Heart left ventricle (tissue), 16 donors: Measurements from ENCODE around the gene IFT74. TPM values are rescaled to one million over a fixed set of nuclear protein-coding genes. Genes with fewer than 3 reads are reported as not detected.
A peak's percentile ranks its signal among the peaks of the same experiment; 100 is the strongest.

ENCODE experiments used
- ATAC-seq, 4 donors: fragments of 200-7000 bp; cut with Tn5 transposase; one replicate each; pipeline ENCODE4 v1.9.1; 2020 to 2022; ENCODE audit warnings: moderate library complexity in 4 of 4, mild to moderate bottlenecking in 3 of 4, moderate number of reproducible peaks in 1 of 4
- DNase-seq, 5 donors: peaks; one replicate each; pipeline ENCODE4 v3.0.0-alpha.2; 2020
- H3K27ac ChIP-seq, 12 donors: fragments of 200-600 bp; sonication (generic) in 4 of 12; one replicate each; pipeline versions ENCODE4 v1.5.0 to v1.8.0; 2016 to 2022; ENCODE audit warnings: mild to moderate bottlenecking in 2 of 12
- H3K27me3 ChIP-seq, 9 donors: fragments of 200-600 bp; sonication (generic) in 2 of 9; one replicate each; pipeline versions ENCODE4 v1.5.1 to v1.8.0; 2016 to 2022; ENCODE audit warnings: mild to moderate bottlenecking in 3 of 9
- H3K36me3 ChIP-seq, 9 donors: fragments of 200-600 bp; sonication (generic) in 2 of 9; one replicate each; pipeline versions ENCODE4 v1.5.0 to v1.8.0; 2018 to 2022; ENCODE audit warnings: mild to moderate bottlenecking in 2 of 9
- H3K4me1 ChIP-seq, 12 donors: fragments of 200-600 bp; sonication (generic) in 4 of 12; one replicate each; pipeline versions ENCODE4 v1.5.0 to v1.8.0; 2016 to 2022; ENCODE audit warnings: mild to moderate bottlenecking in 3 of 12
- H3K4me3 ChIP-seq, 12 donors: fragments of 200-600 bp; sonication (generic) in 4 of 12; one replicate each; pipeline versions ENCODE4 v1.5.0 to v1.8.0; 2017 to 2022; ENCODE audit warnings: mild to moderate bottlenecking in 9 of 12, moderate library complexity in 4 of 12
- H3K9me3 ChIP-seq, 12 donors: fragments of 200-600 bp; sonication (generic) in 4 of 12; one replicate each; pipeline versions ENCODE4 v1.5.0 to v1.8.0; 2016 to 2022; ENCODE audit warnings: mild to moderate bottlenecking in 1 of 12
- CTCF ChIP-seq, 12 donors: fragments of 200-600 bp; sonication (generic) in 4 of 12; IDR thresholded peaks; one replicate each; pipeline versions ENCODE4 v1.5.0 to v1.8.0; 2018 to 2022; ENCODE audit warnings: antibody characterized with exemption in 12 of 12, mild to moderate bottlenecking in 5 of 12
- POLR2A ChIP-seq, 2 donors: fragments of 450-650 bp; IDR thresholded peaks; one replicate each; pipeline ENCODE4 v1.6.1; 2017; ENCODE audit warnings: antibody characterized with exemption in 2 of 2, mild to moderate bottlenecking in 2 of 2, moderate library complexity in 2 of 2
- whole genome bisulfite sequencing, 4 donors: extraction: QIAGEN DNeasy Blood & Tissue Kit in 2 of 4; methylation state at CpG; one replicate each; pipeline versions ENCODE4 v1.1.5 to v1.1.7; 2013 to 2018; 5-methylcytosine and 5-hydroxymethylcytosine counted together
- intact Hi-C, 10 donors: fragments of 100-400 bp; cut with DNase I; formaldehyde crosslinking; loops; one replicate each; pipeline versions ENCODE4 v1.11.1 to v1.14.2; 2022
- polyA plus RNA-seq, 2 donors: library from polyadenylated mRNA; stranded (reverse); fragments of 200-250 nt; gene quantifications; one replicate each; pipeline ENCODE4 v1.2.3, GENCODE V29; 2013
- total RNA-seq, 9 donors: library from RNA; depleted of rRNA in 2 of 9; stranded (reverse); fragments of >200 nt in 2 of 9; fragmentation: NEBNext Ultra II Directional in 3 of 9; extraction: Animal tissue kit (Norgen Biotek cat#: 25700) in 3 of 9; gene quantifications; one replicate each; pipeline versions ENCODE4 v1.1.0 to v1.2.4, GENCODE V29; 2016 to 2023
- donor health status: ischemic (EF 13 %, LVEDD 7.1; RV severe dilation, severe dysfunction).
- donor health status: healthy with polysubstance abuse.
- donor health status: DM: no; HTN: yes; CAD: no.
- donor health status: DM: no; HTN: no; CAD: no.
- donor health status: ischemic (EF 25% LVEDD 6.9; RV normal size, moderate dysfunction).
- donor health status: ischemic (EF 25% LVEDD 5.7; RV mildly dilated, moderate dysfunction).
- donor health status: healthy.
- donor health status: DM: yes; HTN: yes; CAD: no.
- donor health status: ischemic (EF 35%, LVEDD 5.7; RV mildly dilated, moderate dysfunction).
- donor health status: nonischemic (EF 11% LVEDD 7.7; RV severe dilation, severe dysfunction).
- donor health status: DM: yes; HTN: yes; CAD: no.
- donor health status: PGD.
- donor health status: ischemic (EF 29% LVEDD 5.4; RV normal size, mild dysfunction).
- donor health status: nonischemic (EF 23%, LVEDD 6.1; RV moderate dilation, normal function).

IFT74 gene
- total and polyA plus RNA-seq, 11 donors, result 5.3 to 12.7 (median 9.6) TPM

- H3K27ac ChIP-seq, result no peak overlapping the region
- intact Hi-C loops, result loop anchor here in 1 of 10 donors (10.0 kb wide), 1 partner anchor 526 kb away; no protein-coding TSS in a partner anchor
- H3K27me3 ChIP-seq, result no peaks in the 10 kb centered on the region
- peaks cover 0 to 5% (median 0%) of the 10 kb centered on the region in 12 donors for H3K9me3 ChIP-seq
- H3K36me3 ChIP-seq, result peaks cover 0 to 16% (median 9%) of the 10 kb centered on the region in 9 donors
- WGBS, 4 donors, result 85 to 95% (median 92%) methylated on average over 7 of the region's 7 CpGs
- ATAC-seq (no peak), DNase-seq (no peak)
- TF ChIP-seq POLR2A (IDR thresholded peaks at IDR 0.05) (no peak), CTCF (IDR thresholded peaks at IDR 0.05) (no peak)
- no peaks in the 10 kb centered on the region for H3K4me1 ChIP-seq
- no peak overlapping the region for H3K4me3 ChIP-seq
Observed at GRCh38 chr9:27029186-27029585, 73.0 kb downstream of the IFT74 start.

DNA sequence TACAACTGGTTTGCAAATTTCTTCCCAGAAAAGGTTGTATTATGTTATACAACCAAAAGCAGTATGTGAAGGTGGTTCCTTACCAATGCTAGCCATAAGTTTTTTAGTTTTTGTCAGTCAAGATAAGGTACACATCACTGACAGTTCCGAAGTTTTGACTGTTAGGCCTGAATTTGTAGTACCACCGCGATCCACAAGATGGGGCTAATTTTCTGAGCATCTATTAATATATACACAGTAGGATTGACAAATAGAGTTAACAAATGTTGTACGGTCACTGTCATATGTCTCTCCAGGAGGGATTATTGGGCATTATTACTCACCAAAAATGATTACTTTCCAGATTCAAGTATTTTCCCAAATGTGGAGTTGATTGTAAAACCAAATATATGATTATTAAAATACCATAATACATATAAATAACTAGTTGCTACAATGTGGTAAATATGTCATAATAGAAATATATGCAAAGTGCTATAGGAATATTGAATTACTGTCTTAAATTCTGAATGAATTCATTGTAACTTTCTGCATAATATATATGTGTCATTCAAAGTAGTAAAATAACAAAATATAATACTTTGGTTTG is 77.7 kb downstream of the IFT74 start:
- H3K4me3 ChIP-seq, result no peak overlapping the region
- H3K27me3 ChIP-seq, result no peaks in the 10 kb centered on the region
- TF ChIP-seq POLR2A (IDR thresholded peaks at IDR 0.05) (no peak), CTCF (IDR thresholded peaks at IDR 0.05) (peak; percentile 73 to 92 (median 80))
- no peaks in the 10 kb centered on the region for H3K9me3 ChIP-seq
- DNase-seq, result peak in 4 of 5 donors; percentile 21 to 39 (median 37)
- peak in 3 of 4 donors; percentile 51 to 68 (median 53) for ATAC-seq
- H3K4me1 ChIP-seq, result no peaks in the 10 kb centered on the region
- intact Hi-C loops, result loop anchor here (1.0 to 10.0 kb wide), 8 partner anchors 61 to 511 kb away; no protein-coding TSS in a partner anchor
- no peak overlapping the region for H3K27ac ChIP-seq
- H3K36me3 ChIP-seq, result peaks cover 0 to 12% (median 0%) of the 10 kb centered on the region in 9 donors
- 3 to 8% (median 3%) methylated on average over 4 of the region's 4 CpGs for whole genome bisulfite sequencing, 4 donors

DNA sequence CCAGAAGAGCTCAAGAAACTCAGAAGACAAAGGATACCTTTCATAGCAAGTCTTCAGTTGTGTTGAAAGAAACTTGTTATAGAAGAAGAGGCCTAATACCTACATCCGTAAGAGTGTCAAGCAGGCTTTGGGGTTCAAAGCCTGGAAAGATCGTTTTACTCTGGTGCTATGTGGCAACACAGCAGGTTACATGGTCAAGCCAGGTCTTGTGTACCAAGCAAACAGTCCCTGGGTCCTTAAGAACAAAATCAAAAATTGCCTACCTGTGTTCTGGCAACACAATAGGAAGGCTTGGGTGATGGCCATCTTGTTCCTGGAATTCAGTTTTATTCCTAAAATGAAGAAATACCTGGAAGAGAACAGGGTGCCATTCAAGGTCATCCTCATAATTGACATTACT is 81.3 kb downstream of the IFT74 start:
- ATAC-seq (no peak), DNase-seq (no peak)
- H3K36me3 ChIP-seq, result peaks cover 0 to 10% (median 0%) of the 10 kb centered on the region in 9 donors
- TF ChIP-seq CTCF (IDR thresholded peaks at IDR 0.05) (no peak), POLR2A (IDR thresholded peaks at IDR 0.05) (no peak)
- no peak overlapping the region for H3K4me3 ChIP-seq
- 90 to 98% (median 96%) methylated on average over 2 of the region's 2 CpGs for WGBS, 4 donors
- H3K4me1 ChIP-seq, result no peaks in the 10 kb centered on the region
- H3K27me3 ChIP-seq, result no peaks in the 10 kb centered on the region
- intact Hi-C loops, result loop anchor here in 7 of 10 donors (5.0 to 10.0 kb wide), 5 partner anchors 57 to 507 kb away; no protein-coding TSS in a partner anchor
- no peak overlapping the region for H3K27ac ChIP-seq
- no peaks in the 10 kb centered on the region for H3K9me3 ChIP-seq

- Histone ChIP-seq H3K27me3 (no peaks in the 10 kb centered on the region), H3K36me3 (peaks cover 0 to 16% (median 0%) of the 10 kb centered on the region in 9 donors), H3K27ac (no peak overlapping the region), H3K9me3 (no peaks in the 10 kb centered on the region), H3K4me1 (no peaks in the 10 kb centered on the region), H3K4me3 (no peak overlapping the region)
- ATAC-seq, result no peak
- no peak for TF ChIP-seq POLR2A (IDR thresholded peaks at IDR 0.05)
- TF ChIP-seq CTCF (IDR thresholded peaks at IDR 0.05), result no peak
- no peak for DNase-seq
- intact Hi-C loops, result loop anchor here in 2 of 10 donors (10.0 kb wide), 2 partner anchors 153 to 163 kb away; no protein-coding TSS in a partner anchor
Observed at GRCh38 chr9:27041746-27042145, 85.5 kb downstream of the IFT74 start.
